ENCODE results near the gene CAPN13. TPM values are rescaled to one million over a fixed set of nuclear protein-coding genes. Genes with fewer than 3 reads are reported as not detected.

Gene CAPN13
- total RNA-seq, 1 donor from 2014 or later: not detected

DNA sequence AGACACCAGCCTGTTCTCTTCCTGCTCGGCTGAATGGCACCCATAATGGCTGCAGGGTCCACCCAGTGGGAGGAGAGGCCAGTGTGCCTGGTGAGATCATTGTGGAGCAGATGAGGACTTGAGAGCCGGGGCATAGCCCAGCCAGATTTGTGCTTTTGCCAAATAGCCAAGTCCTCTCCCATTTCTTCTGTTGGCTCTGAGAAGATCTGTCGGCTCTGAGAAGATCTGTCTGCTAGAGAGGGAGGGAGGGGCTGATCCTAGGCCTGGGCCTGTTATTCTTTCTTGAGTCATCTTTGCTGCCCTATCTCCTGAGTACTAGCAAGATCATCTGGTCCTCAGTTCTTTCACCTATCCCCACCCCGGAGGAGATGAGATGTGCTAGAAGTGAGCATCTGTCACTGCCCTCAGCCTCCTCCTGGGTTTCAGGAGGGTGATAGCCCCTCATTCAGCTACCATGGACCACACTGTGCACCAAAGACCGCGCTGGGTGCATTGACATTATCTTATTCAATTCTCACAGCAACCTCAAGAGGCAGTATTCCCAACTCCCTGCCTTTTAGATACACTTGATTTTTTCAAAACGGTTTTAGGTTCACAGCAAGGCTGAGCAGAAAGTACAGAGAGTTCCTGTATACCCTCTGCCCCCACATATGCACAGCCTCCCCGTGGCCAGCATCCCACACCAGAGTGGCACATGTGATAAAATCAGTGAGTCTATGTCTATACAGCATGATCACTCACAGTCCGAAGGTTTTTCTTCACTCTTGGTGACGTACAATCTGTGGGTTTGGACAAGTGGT lies 98.6 kb downstream of the CAPN13 start:
- Histone ChIP-seq H3K4me1 (peaks cover 3% of the 10 kb centered on the region), H3K36me3 (no peaks in the 10 kb centered on the region), H3K79me2 (ENCODE audit: low read depth) (no peaks in the 10 kb centered on the region), H2AFZ (replicated peaks) (no peak overlapping the region), H3K9ac (no peak overlapping the region), H3K27ac (no peak overlapping the region), H3K4me2 (no peak overlapping the region), H3F3A (ENCODE audit: low read depth) (peaks cover 12% of the 10 kb centered on the region), H3K27me3 (no peaks in the 10 kb centered on the region), H4K20me1 (ENCODE audit: low read depth) (no peaks in the 10 kb centered on the region), H3K4me3 (no peak overlapping the region), H3K9me3 (ENCODE audit: low read depth) (no peaks in the 10 kb centered on the region)
- H3K27me3 Mint-ChIP-seq (ENCODE audit: insufficient read depth, low read depth): peaks cover 12% of the 10 kb centered on the region
- H3K9me3 Mint-ChIP-seq: peaks cover 10% of the 10 kb centered on the region
- H3K27ac Mint-ChIP-seq: no peak overlapping the region
- H3K4me3 Mint-ChIP-seq: no peak overlapping the region
- H3K36me3 Mint-ChIP-seq: no peaks in the 10 kb centered on the region
- H3K4me1 Mint-ChIP-seq: peaks cover 7% of the 10 kb centered on the region
- TF ChIP-seq, protein P1, sequence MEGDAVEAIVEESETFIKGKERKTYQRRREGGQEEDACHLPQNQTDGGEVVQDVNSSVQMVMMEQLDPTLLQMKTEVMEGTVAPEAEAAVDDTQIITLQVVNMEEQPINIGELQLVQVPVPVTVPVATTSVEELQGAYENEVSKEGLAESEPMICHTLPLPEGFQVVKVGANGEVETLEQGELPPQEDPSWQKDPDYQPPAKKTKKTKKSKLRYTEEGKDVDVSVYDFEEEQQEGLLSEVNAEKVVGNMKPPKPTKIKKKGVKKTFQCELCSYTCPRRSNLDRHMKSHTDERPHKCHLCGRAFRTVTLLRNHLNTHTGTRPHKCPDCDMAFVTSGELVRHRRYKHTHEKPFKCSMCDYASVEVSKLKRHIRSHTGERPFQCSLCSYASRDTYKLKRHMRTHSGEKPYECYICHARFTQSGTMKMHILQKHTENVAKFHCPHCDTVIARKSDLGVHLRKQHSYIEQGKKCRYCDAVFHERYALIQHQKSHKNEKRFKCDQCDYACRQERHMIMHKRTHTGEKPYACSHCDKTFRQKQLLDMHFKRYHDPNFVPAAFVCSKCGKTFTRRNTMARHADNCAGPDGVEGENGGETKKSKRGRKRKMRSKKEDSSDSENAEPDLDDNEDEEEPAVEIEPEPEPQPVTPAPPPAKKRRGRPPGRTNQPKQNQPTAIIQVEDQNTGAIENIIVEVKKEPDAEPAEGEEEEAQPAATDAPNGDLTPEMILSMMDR (IDR thresholded peaks at IDR 0.05): peak; percentile 39
- no peak for TF ChIP-seq EZH2 (IDR thresholded peaks at IDR 0.05)
- no peak for TF ChIP-seq EZH2phosphoT487 (IDR thresholded peaks at IDR 0.05)
- no peak for DNase-seq (ENCODE audit: low spot score)

DNA sequence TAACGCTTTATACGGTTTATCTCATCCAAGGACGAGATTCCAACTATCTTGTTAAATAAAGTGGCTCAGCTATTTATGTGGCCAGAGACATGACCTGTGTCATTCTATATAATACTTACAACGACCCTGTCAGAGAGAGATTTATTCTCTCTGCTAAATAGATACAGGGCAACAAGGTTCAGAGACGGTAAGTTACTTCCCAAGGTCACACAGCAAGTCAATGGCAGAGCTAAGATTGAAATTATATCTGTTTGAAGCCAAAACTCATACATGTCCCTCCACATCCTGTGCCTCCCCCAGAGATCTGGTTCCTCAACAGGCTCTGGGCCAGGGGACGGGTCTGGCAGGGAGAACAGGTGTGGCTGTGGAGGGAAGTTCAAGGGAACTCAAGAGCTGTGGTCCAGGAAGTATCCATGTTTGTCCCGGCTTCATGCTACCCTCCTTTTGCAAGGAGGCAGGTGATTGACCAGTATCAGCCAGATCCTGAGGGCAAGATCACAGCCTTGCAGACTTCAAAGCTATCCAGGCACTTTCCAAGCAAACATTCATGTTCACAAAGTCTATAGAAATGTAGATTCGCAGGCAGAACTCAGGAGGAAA lies 99.8 kb downstream of the CAPN13 start:
- H3K36me3 ChIP-seq: no peaks in the 10 kb centered on the region
- TF ChIP-seq, protein P1 (IDR thresholded peaks at IDR 0.05): no peak
- no peak for TF ChIP-seq EZH2 (IDR thresholded peaks at IDR 0.05)
- no peak for TF ChIP-seq EZH2phosphoT487 (IDR thresholded peaks at IDR 0.05)
- no peak for DNase-seq (ENCODE audit: low spot score)
- no peak overlapping the region for H3K9ac ChIP-seq
- peaks cover 12% of the 10 kb centered on the region for H3K27me3 Mint-ChIP-seq (ENCODE audit: insufficient read depth, low read depth)
- no peaks in the 10 kb centered on the region for H3K79me2 ChIP-seq (ENCODE audit: low read depth)
- H3K4me3 ChIP-seq: no peak overlapping the region
- H3K27ac ChIP-seq: no peak overlapping the region
- H3F3A ChIP-seq (ENCODE audit: low read depth): peaks cover 12% of the 10 kb centered on the region
- peaks cover 1% of the 10 kb centered on the region for H3K9me3 ChIP-seq (ENCODE audit: low read depth)
- H2AFZ ChIP-seq (replicated peaks): no peak overlapping the region
- no peak overlapping the region for H3K4me3 Mint-ChIP-seq
- H3K27ac Mint-ChIP-seq: no peak overlapping the region
- peaks cover 3% of the 10 kb centered on the region for H3K4me1 ChIP-seq
- no peaks in the 10 kb centered on the region for H4K20me1 ChIP-seq (ENCODE audit: low read depth)
- no peaks in the 10 kb centered on the region for H3K27me3 ChIP-seq
- peaks cover 20% of the 10 kb centered on the region for H3K9me3 Mint-ChIP-seq
- peaks cover 7% of the 10 kb centered on the region for H3K4me1 Mint-ChIP-seq
- H3K36me3 Mint-ChIP-seq: no peaks in the 10 kb centered on the region
- no peak overlapping the region for H3K4me2 ChIP-seq

DNA sequence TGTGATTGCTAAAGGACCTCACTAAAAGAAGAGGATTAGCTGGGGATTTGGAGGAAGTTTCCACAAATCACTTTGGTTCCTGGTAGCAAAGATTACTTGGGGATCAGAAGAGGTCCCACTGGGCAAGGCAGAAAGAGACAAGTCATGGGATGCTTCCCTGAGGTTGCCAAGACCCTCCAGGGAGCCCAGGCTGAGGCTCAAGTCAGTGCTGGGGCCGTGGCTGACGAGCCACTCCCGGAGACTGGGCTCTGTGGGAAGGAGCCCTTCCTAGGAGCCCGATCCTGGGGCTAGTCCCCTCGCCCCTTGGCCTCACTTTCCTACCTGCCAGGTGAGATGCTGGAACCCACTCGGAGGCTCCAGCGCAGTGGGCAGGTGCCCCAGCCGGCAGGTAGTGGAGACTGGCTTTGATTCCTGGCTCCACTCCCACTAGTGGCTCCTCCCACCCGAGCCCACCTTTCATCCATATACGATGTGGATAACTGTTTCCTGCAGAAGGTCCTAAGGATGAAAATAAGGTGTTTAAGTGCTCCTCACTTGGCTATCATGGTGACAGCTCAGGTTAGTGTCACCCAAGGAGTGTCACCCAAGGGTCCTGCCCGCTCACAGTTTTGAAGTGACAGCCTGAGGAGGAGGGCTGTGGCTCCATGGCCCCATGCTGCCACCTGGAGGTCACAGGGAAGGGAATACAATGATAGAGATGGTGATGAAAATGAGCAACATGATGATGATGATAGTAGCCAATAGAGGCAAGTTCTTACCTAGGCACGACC lies 100.5 kb downstream of the CAPN13 start:
- Histone ChIP-seq H3K36me3 (no peaks in the 10 kb centered on the region), H3K9ac (no peak overlapping the region), H3K79me2 (ENCODE audit: low read depth) (no peaks in the 10 kb centered on the region), H3F3A (ENCODE audit: low read depth) (peaks cover 13% of the 10 kb centered on the region), H3K4me2 (peak overlapping the region; percentile 25), H2AFZ (replicated peaks) (no peak overlapping the region), H3K27me3 (no peaks in the 10 kb centered on the region), H3K4me3 (no peak overlapping the region), H3K9me3 (ENCODE audit: low read depth) (peaks cover 8% of the 10 kb centered on the region), H3K4me1 (peaks cover 3% of the 10 kb centered on the region), H4K20me1 (ENCODE audit: low read depth) (no peaks in the 10 kb centered on the region), H3K27ac (no peak overlapping the region)
- no peak overlapping the region for H3K4me3 Mint-ChIP-seq
- peaks cover 7% of the 10 kb centered on the region for H3K4me1 Mint-ChIP-seq
- TF ChIP-seq EZH2 (IDR thresholded peaks at IDR 0.05) (no peak), EZH2phosphoT487 (IDR thresholded peaks at IDR 0.05) (no peak)
- TF ChIP-seq, protein P1 (IDR thresholded peaks at IDR 0.05): peak; percentile 83
- peaks cover 12% of the 10 kb centered on the region for H3K27me3 Mint-ChIP-seq (ENCODE audit: insufficient read depth, low read depth)
- DNase-seq (ENCODE audit: low spot score): peak; percentile 74
- no peak overlapping the region for H3K27ac Mint-ChIP-seq
- peaks cover 27% of the 10 kb centered on the region for H3K9me3 Mint-ChIP-seq
- H3K36me3 Mint-ChIP-seq: no peaks in the 10 kb centered on the region
